NCI-H2196 treated with DMSO at 0.1 percent for 48 hours (cell line): ENCODE data around the gene TRIM32.

Experiments
- DNase-seq: peaks from one replicate; lab custom pipeline; 2025; ENCODE audit not compliant: unreplicated experiment; lab: John Stamatoyannopoulos, UW

Gene TRIM32

DNA sequence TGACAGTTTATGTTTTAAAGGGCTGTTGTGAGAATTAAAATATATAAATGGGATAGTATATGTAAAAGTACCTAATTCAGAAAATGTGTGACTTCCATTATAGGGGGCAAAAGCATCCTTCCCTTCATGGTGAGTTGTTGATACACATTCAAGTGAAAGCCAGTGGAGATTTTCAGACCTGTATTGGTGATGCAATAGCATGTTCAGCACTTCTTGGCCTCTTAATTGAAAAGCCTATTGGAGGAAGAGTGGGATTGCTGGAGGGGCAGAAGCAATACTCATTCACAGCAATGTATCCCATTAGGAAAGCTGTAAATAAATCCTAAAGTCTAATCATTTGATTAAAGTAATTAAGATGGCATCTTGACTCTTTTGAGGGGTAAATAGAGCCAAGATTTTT, 17.4 kb downstream of the TRIM32 start:
- no peak for DNase-seq

DNA sequence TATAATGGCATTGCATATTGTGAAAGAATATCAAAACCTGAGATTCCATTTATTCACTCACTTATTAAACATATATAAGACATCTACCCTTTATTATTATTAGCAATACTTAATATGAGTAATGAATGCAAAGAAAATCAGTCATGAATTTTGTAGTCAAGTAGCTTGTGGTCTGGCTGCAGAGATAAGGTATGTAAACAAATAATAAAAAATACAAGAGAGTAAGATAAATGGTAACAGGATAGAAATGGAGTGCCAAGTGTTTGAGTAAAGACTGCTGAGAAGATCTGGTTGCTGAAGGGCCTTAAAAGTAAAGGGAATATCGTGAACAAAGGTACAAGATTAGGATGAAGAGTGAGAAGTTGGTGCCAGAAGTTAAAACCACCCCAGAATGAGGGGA, 18.4 kb downstream of the TRIM32 start:
- no peak for DNase-seq

DNA sequence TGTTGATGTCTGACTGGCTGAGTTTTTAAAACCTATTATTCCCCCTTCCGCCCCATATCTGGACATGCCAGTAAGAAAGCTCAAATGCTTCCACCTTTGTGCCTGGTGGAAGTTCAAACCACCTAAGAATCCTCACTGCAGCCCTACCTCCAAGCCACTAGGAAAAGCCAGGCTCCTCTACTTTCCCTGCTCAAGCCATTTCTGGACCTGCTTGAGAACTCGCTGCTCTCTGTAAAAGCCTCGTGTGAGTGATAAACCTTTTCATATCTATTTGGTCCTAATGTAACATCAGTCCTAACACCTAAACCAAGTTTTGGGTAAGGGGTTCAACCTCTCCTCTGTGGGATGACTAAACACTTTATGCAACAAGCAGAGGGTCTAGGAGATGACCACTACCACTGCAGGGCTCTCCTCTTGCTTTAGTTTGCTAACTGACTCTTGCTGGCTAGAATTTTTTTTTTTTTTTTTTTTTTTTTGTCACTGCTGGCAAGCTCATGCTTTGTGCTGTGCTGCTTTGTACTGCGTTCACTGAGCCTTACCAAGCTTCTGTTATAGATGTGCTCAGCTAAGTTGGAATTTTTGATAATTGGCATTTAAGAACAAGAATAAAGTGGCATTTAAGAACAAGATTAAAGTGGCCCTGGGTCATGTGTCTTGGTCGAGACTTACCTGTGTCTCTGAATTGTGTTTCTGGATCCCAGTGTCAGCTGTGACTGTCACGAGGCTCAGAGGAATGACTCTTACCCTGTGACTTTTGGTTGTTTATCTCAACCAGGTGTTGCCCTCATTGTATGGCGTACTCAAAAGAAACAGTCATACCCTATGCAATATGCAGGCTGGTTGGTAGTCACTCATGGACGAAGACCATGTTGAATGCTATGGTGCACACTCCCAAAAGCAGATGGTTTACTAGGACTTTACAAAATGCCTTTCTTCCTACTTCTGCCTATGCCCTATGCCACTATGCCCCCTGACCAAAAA, 19.5 kb downstream of the TRIM32 start:
- no peak for DNase-seq

DNA sequence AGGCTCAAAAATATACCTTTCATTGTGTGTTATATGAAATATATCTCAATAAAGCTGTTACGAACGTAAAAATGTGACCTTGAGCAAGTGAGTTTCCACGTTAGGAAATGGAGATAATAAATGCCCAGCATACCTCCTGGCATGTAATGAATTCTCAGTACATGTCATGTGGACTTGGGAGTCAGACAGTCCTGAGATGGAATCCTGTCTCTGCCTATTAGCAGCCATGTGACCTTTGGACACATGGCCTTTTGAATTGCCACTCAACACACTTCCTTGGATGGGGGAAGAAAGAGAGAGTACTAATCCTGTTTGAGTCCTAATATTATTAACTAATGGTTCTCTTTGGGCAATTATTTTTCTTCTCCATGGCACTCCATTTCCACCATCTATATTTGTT, 25.7 kb downstream of the TRIM32 start:
- DNase-seq: no peak

DNA sequence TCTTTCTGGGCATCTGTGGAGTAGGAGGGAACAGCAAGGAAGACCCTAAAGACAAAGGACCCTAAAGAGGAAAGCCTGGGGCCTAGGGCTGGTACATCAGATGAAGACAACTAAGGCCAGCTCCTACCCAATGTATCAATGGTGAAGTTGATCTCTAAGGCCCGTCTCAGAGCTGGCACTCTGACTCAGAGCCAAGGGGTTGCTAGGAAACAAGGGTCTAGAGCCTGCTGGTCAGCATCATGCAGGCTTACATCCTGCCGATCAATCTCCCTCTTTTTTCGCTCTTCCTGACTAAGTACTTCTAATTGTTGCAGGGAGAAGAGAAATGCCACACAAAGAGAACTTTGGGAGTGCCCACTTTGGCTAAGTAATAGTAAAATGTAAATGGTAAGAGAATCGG, 26.2 kb downstream of the TRIM32 start:
- no peak for DNase-seq

DNA sequence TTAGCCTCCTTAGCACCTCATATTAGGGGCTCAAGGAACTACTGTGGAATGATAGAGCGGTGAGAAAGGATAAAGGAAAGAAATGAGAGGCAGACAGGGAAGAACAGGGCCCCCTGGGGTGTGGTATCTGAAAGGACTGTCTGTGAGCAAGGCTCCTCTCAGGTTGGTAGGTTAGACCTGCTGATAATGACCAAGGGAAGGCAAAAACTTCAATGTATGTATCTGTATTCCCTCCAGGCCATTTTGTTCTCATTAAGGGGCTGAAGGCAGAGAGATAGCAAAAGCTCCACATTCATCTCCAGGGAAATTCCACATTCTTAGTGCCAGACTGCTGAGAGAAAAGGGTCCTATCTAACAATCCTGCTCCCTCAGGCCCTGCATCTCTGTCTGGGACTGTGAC, 28.6 kb downstream of the TRIM32 start:
- DNase-seq: no peak

DNA sequence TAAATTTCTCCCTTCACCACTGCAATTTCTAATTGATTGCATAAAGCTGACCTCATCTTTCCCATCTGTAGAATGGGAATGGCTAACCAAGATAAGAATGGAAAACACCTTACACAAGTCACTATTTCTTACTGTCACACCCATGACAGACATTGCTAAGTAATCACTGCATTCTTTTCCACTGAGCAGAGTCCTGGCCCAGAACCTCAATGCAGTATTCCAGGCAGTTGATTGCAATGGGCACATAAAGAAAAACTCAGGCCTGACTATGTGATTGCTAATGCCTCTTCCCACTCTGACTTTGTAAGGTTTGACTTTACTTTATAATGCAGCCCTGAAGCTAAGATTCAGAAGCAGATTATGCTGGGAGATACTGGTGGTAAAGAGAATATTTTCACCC, 29.3 kb downstream of the TRIM32 start:
- DNase-seq: no peak

DNA sequence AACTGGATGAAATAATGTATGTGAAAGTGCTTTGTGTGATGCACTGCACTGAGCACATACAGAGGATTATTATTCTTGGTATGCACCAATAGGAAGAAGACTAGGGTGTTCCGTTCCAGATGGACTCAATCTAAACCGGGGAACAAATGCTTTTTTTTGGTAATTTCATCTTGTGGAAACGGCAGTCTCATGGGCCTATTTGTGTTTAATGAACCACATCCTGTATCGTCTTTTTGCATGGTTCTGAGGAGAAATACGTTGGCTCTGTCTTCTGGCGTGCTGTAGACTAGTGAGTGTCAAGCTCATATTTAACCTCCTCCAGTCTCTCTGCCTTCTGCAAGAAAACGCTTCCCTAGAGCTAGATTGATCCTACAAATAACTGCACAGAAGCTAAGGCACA, 30.0 kb downstream of the TRIM32 start:
- no peak for DNase-seq

DNA sequence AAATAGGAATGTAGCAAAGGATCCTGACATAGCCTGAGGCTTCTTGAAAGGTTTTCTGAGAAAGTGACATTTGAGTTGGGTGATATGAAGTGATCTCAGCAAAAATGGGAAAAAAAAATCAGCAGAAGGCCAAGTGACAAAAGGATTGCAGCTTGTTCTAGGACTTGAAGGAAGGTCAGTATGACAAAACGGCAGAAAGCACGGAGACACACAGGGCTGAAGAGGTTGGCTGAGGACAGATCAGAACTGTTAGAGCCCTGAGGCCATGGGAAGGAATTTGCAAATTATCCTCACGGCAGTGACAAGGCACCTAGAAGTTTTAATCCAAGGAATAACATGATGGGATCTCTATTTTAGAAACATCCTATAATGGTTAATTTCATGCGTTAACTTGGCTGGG, 31.0 kb downstream of the TRIM32 start:
- no peak for DNase-seq

DNA sequence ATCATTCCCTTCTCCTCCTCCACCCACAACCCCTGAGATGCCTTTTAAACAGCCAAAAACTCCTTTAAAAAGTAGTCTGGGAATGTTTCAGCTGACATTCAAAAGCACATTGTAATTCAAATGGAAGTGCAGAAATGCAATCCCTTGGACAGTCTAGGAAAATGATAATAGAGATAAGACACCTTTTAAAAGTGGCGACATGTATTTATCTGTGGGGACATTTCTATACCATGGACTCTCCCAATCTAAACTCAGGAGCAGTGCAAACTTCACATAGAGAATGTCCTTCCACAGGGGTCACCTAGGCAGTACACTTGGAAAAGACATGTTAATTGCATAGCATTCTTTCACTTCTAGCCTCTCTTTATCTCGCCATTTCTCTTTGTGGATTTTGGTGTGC, 33.0 kb downstream of the TRIM32 start:
- no peak for DNase-seq

DNA sequence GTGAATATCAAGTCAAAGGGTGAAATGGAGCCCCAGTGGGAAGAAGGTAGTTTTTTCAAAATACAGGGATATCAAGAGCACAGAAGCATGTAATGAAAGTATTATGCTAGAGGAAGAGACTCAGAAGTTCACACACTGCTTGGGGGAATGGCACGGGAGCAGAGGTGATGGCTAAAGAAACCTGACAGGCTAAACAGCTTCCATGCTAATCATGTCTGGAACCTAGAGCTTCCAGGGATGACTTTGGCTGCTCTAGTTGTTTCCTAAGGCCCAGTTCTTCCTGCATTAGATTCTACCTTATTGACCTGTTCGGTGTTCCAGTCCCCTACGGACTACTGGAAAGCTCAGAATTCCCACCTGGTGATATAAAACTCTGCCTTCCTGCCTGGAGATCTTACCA, 34.3 kb downstream of the TRIM32 start:
- no peak for DNase-seq

DNA sequence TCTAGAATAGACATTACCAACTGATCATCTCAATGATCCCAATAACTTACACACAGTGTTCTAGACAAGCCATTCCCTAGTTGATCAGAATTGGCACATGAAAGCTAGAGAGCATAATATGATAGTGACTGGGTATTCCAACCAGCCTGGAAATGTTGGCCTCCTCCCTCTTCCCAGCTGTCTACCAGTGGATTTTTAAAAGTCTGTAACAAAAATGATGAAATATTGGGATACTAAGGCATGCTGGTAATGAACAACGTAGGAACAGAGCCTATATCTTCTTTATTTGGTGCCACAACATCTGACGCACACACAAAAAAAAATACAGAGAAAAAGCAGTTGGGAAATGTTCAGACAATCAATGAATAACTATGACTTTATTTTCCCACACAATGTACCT, 34.8 kb downstream of the TRIM32 start:
- DNase-seq: no peak

DNA sequence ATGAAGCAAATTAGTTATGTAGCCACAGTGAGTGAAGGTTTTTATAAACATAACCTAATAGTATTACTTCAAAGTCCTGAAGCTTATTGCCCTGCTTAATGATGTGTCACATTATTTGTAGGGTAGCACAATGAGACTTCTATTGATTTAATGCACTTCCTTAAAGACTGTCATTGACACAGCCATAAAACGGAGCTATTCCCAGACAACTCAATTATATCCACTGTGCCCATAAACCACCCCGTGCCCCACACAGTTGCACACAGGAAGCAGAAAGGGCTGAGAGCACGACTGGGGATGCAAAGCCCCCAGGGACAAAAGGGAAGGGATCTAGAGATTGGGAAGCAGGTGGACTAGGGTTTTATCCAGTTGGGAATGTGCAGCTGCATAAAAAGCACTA, 37.0 kb downstream of the TRIM32 start:
- DNase-seq: no peak

DNA sequence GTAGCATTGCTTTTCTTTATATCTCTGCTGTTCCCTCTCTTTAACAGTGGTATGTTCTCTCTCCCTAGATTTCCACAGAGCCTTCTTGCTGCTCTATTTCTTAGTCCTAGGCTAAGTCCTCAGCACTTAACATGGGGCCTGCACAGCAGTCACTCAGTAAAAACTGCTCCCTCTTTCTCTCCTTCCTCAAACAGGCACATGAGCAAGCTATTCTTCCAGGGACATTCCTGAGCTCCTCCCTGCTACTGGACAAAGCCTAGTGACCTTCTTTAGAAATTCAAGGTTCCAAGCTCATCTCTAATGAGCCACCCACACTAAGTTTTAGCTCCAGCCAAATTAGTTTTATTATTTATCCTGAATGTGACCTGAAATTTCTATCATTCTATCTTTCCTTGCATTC, 39.5 kb downstream of the TRIM32 start:
- no peak for DNase-seq

DNA sequence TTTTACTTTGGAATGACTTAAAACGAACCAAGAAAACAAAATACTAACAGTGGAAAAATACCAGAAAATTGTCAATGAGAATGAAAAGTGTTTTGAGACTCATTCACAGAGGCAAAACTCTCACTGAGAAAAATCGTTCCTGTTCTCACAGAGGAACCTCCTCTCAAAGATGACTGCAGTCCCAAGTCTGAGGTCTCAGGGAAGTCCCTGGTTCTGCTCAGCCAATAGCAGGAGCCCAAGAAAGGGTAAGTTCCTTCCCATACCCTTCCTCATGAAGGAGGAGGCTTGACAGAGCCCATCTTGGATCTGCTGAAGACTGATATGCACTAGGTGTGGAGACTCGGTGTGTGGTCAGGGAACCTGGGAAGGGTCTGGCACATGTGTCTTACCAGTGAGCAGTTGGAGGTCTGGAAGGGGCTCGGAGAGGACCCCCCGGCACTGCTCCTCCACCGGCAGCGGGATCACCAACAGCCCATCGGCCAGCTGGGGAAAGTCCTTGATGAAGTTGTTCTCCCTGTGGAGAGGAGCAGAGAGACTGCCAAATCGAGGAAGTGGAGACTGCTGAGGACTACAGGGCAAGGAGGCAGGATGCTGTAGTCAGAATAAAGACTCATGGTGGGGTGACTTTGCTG, 46.0 kb downstream of the TRIM32 start:
- no peak for DNase-seq

DNA sequence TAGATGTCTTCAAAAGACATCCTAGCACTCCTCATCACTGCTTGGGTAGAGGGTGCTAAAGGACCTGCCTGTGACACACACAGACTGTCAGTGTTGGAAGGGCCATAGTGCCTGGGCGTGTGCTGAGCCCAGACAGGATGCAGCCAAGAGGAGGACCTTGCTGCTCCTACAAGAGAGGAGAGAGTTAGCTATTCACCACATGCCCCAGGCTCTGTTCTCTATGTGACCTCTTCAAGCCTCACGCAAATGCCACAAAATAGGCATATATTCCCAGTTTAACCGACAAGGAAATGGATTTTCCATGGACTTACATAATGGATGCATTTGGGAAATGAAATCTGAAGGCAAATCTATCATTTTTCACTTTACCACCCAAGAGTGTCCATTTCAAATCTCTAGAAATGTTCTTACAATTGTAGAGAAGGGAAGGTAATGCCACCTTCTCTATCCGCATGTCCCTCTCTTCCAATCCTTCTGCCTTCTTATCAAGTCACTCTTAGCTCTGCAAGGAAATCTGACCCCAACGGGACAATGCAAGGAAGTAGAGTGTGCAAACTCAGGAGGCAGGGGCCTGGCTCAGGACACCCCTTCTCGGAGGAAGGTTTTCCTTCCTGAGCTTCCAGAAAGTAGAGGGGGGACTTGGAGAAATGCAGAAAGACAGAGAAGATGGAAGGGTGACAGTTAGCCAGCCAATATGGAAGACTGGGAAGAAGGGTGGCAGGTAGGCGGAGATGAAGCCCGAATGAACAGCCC, 49.5 kb downstream of the TRIM32 start:
- no peak for DNase-seq

DNA sequence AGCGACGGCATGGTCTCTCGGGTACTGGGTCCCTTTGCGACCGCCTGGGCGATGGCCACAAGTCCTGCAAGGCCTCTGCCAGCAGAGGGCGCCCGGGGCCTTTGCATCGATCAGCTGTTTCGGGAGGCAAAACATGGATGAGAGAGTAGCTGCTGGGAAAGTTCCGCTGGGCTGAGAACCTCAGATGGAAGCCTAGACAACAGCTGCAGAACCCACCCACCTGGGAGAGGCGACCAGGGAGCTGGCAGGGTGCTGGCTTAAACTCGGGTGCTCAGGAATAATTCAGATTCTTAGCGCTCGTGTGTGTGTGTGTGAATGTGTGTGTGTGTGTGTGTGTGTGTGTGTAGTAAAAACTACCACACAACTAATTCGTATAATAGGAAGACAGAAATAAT, 50.0 kb downstream of the TRIM32 start:
- DNase-seq: peak; percentile 20

DNA sequence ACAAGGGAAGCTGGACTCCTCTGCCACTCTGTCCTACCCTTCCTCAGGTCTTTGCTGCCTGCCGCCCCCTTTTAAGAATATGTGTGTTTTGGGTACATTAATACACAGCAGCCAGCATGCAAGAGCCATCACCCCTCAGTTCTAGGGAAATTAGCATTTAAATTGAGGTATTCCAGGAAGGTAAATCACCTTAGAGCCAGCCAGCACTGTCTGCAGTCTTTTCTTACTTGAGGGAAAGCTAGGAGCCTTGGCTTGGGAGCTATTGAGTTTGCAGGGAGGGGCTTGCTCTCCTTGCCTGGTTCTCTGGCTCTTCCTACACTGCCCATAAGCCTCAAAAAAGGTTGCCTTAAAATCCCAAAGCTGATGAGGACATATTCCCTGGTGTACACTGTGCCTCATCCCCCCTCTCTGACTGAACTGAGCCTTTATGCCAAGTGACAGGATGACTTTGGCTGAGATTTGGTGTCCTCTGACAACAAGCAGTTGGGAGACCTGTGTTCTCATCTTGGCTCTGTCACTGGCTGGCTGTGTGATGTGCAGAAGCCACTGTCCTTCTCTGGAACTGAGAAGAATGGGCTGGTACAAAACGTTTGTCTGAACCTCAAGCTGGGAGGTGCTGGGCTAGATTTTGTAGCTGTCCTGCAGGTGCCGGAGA, 54.1 kb downstream of the TRIM32 start:
- DNase-seq: no peak

DNA sequence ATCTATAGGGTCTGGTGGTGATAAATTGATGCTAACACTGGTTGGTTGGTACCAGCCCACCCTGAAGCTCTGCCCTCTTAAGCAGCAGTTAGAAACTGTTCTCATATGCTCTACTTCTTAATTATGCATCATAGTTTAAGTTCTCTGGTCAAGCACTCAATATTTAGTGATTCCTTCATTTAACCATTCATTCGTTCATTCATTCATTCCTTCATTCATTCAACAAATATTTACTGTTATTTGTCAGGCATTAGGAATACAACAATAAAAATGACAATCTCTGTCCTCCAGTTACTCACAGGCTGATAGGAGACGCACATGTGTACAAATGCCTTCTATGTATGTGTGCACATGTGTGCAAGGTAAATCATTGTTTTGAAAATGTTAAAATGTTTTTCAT, 54.6 kb downstream of the TRIM32 start:
- DNase-seq: no peak

DNA sequence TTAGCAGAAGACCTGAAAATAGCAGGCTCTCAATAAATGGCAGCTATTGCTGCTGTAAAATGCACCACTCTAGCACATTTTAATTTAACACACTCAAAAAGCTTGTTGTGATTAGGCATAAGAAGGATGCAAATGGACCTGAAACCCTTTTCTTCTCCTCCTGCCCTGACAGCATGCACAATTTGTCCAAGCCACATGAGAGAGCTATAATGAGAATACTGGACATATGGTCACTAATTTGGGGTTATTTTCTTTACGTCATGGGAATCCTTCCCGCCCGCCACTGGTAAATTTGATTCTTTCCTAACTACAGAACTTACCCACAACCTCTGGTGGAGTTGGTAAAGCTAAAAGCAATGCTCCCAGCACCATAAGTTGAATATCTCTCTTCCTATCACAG, 62.1 kb downstream of the TRIM32 start:
- no peak for DNase-seq

DNA sequence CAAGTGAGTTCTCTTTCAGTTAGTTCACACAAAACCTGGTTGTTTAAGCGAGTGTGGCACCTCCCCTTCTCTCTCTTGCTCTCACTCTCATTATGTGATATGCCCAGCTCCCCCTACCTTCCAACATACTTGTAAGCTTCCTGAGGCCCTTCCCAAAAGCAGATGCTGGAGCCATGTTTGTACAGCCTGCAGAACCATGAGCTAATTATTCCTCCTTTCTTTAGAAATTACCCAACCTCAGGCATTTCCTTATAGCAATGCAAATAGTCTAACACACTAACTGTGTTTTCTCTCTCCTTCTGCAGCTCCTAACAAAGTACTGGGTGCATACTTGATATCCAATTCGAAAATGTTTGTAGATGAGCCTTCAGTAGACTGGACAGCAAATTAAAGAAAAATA, 62.7 kb downstream of the TRIM32 start:
- no peak for DNase-seq
